Measurements from ENCODE around the gene DAB2.

DAB2 gene

DNA sequence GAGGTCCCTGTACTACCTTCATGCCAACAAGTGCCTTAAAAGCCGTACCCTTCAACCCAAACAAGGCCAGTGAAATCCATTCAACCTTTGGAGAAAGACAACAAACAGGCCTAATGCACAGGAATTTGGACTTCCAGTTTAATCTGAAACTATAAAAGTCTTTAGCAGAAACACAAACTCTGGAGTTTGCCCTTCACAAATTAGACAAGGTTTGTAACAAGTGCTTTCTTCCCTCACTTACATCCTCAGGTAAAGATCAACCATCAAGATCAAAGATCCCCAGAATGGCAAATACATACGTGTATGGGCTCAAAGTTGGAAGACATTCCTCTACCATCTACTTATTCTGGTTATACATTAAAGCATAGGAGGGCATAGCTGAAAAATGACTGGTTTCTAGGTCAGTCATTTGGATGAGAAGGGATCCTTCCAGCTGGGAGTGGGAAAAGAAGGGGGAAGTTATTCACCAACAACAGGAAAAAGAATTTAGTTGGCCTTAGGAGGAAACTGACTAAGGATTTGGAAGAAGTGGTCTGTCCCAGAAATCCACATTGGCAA lies 2.0 kb downstream of the DAB2 start:
- H3K4me3 ChIP-seq (ENCODE audit: low read length) = no peak overlapping the region
- TF ChIP-seq, protein P1, sequence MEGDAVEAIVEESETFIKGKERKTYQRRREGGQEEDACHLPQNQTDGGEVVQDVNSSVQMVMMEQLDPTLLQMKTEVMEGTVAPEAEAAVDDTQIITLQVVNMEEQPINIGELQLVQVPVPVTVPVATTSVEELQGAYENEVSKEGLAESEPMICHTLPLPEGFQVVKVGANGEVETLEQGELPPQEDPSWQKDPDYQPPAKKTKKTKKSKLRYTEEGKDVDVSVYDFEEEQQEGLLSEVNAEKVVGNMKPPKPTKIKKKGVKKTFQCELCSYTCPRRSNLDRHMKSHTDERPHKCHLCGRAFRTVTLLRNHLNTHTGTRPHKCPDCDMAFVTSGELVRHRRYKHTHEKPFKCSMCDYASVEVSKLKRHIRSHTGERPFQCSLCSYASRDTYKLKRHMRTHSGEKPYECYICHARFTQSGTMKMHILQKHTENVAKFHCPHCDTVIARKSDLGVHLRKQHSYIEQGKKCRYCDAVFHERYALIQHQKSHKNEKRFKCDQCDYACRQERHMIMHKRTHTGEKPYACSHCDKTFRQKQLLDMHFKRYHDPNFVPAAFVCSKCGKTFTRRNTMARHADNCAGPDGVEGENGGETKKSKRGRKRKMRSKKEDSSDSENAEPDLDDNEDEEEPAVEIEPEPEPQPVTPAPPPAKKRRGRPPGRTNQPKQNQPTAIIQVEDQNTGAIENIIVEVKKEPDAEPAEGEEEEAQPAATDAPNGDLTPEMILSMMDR (IDR thresholded peaks at IDR 0.05; ENCODE audit: insufficient read depth, low read depth, low read length, missing control alignments) = no peak

DNA sequence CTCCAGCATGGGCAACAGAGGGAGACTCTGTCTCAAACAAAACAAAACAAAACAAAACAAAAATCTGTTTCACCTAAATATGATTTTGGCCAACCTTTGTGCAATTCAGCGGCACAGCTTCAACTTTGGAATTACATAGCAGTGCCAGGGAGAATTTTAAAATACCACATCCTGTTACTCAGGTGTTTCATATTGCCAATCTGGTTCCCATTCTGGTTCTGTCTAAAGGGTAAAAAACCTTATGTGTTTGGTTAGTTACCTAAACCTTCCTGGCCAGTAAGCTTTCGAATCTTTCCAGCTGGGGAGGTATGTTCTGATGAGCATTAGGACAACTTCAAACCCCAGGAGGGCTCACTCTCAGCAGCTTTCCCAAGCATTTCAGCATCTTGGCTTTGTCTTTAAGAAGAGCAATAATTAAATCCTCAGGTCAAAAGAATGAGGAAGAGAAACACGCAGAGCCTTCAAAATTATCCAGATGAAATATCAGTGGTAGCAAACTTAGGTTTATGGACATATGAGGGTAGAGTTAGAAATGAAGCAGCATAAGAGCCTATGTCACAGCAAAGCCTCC lies 2.7 kb downstream of the DAB2 start:
- H3K4me3 ChIP-seq (ENCODE audit: low read length) = no peak overlapping the region
- DNase-seq (ENCODE audit: low read depth) = peak; percentile 61
- TF ChIP-seq, protein P1 (IDR thresholded peaks at IDR 0.05; ENCODE audit: insufficient read depth, low read depth, low read length, missing control alignments) = no peak

More for the DNA sequence above, 2.0 kb downstream of the DAB2 start:
- no peak for DNase-seq (ENCODE audit: low read depth)

DNA sequence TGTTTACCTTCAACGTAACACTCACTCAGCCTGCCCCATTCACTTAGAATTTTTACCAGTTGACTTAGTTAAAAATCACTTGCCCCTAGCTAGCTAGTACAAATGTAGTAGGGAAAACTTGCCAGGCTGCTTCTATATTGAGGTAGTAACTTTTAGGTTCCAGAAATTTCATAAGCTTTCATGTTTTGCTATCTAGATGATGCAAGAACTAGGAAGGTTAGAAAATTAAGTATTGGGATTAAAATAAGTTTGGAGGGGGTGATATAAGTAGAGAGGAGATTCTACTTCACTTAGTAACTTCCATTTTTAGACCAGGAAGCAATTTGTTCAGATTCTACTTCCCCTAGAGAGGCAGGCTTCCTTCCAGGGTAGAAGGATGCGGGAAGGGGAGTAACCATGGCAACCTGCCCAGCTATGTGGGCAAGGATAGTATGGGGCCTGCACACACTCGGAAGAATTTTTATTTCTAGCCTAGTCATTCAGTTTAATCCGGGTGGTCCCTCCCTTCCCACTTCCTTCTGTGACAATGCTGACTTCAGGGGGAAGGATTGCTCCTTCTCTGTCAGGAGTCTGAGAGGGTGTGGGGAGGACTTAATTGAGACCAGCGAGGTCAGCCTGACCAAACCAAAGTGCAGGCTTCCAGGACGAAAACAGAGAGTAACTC lies 4.2 kb downstream of the DAB2 start:
- no peak for DNase-seq (ENCODE audit: low read depth)
- TF ChIP-seq, protein P1 (IDR thresholded peaks at IDR 0.05; ENCODE audit: insufficient read depth, low read depth, low read length, missing control alignments) = no peak
- H3K4me3 ChIP-seq (ENCODE audit: low read length) = no peak overlapping the region

DNA sequence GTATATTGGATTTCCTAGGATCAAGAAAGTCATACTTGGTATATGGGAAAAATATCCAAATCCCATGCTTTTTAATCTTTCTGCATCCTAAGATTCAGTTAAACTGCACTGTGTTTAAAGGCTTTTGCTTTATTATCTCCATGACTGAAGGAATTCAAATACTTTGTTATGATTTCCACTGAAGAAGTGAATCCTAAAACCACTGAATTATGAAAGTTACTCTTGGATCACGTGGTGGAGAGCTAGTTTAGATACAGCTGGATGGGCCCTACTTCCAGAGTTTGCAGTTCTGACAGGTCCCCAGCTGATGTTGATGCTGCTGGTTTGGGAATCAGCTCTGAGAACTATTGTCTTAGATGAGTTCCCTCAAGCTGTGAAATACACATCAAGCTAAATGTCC lies 5.0 kb downstream of the DAB2 start:
- TF ChIP-seq, protein P1 (IDR thresholded peaks at IDR 0.05; ENCODE audit: insufficient read depth, low read depth, low read length, missing control alignments) = no peak
- no peak overlapping the region for H3K4me3 ChIP-seq (ENCODE audit: low read length)
- DNase-seq (ENCODE audit: low read depth) = no peak

DNA sequence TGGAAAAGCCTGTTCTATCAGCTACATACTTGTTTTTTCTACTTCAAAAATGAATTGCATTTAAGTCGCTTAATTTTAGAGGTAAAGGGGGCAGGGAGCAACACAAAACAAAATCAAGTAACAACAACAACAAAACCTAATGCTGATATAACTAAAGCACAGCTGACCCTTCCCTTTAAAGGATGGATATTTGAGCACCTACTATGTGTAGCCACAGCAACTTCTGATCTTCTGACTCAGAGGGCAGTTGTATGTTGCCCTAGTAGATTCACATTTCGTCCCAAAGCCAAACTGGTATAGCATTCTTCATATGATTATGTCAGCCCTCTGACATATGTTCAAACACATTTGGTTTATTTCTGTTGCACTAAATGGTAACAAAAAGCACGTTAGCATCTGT lies 6.8 kb downstream of the DAB2 start:
- no peak for DNase-seq (ENCODE audit: low read depth)
- TF ChIP-seq, protein P1 (IDR thresholded peaks at IDR 0.05; ENCODE audit: insufficient read depth, low read depth, low read length, missing control alignments) = no peak
- H3K4me3 ChIP-seq (ENCODE audit: low read length) = no peak overlapping the region

DNA sequence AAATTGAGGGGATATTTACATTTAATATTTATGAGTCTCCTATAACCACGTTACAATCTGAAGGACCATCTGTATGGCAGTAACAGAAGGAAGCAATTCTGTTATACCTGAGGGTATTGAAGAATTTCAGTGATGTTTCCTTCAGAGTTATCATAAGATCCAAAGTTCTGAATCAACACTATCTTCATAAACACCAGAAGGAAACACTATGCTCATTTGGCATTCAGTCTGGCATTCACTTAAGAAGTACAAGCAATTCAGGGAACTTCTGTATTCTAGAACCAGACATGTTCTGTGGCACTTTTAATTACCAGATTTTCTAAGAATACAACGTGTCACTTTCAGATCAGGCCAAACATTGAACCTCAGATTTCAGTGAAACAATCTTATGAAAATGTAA lies 9.6 kb downstream of the DAB2 start:
- TF ChIP-seq, protein P1 (IDR thresholded peaks at IDR 0.05; ENCODE audit: insufficient read depth, low read depth, low read length, missing control alignments) = no peak
- no peak overlapping the region for H3K4me3 ChIP-seq (ENCODE audit: low read length)
- no peak for DNase-seq (ENCODE audit: low read depth)
